Activated CD8-positive, alpha-beta T cell treated with anti-CD3 and anti-CD28 coated beads for 36 hours (primary cell): Measurements from ENCODE around the gene PRKACA. TPM values are rescaled to one million over a fixed set of nuclear protein-coding genes. Genes with fewer than 3 reads are reported as not detected.
"Not testable (repeated sequence)": the region's sequence is repeated elsewhere in the genome, so short reads cannot be mapped to it uniquely, and the experiment has no call there.

Source experiments
- ATAC-seq: fragments of 200-7000 bp; cut with Tn5 transposase; one replicate; pipeline ENCODE4 v1.10.0; 2021; ENCODE audit warnings: mild to moderate bottlenecking, moderate library complexity
- CTCF ChIA-PET: fragments of 350-600 bp; sonication (Branson Sonifier 250); formaldehyde crosslinking; loops from one replicate; lab custom pipeline; 2021; ENCODE audit warnings: antibody characterized with exemption; lab: Charles Lee
- POLR2A ChIA-PET: fragments of 350-600 bp; sonication (Branson Sonifier 250); formaldehyde crosslinking; loops from one replicate; lab custom pipeline; 2021; ENCODE audit warnings: antibody characterized with exemption; lab: Charles Lee
- DNase-seq: peaks from one replicate; pipeline ENCODE4 v3.0.0-alpha.2; 2020
- H3K27ac Mint-ChIP-seq: one replicate; pipeline ENCODE4 v1.8.0; 2021; ENCODE audit warnings: mild to moderate bottlenecking, mixed read lengths
- H3K27me3 Mint-ChIP-seq: one replicate; pipeline ENCODE4 v1.8.0; 2021; ENCODE audit warnings: mixed read lengths
- H3K36me3 Mint-ChIP-seq: one replicate; pipeline ENCODE4 v1.8.0; 2021; ENCODE audit warnings: low read depth, mixed read lengths
- H3K4me1 Mint-ChIP-seq: one replicate; pipeline ENCODE4 v1.8.0; 2021; ENCODE audit warnings: low read depth, mixed read lengths
- H3K4me3 Mint-ChIP-seq: one replicate; pipeline ENCODE4 v1.8.0; 2021; ENCODE audit warnings: mild to moderate bottlenecking, moderate library complexity, mixed read lengths
- H3K9me3 Mint-ChIP-seq: one replicate; pipeline ENCODE4 v1.8.0; 2021; ENCODE audit warnings: mixed read lengths
- intact Hi-C: fragments of 100-400 bp; cut with micrococcal nuclease; formaldehyde crosslinking; loops from one replicate; pipeline ENCODE4 v1.10.0; 2022
- total RNA-seq, 2 experiments: library from RNA; stranded (reverse); gene quantifications; one replicate each; pipeline ENCODE4 v1.2.3, GENCODE V29; 2021
- TF ChIP-seq, protein P1 (sequence below): fragments of 200-600 bp; IDR thresholded peaks from one replicate; pipeline ENCODE4 v1.8.0; 2022; ENCODE audit warnings: antibody characterized with exemption, mild to moderate bottlenecking

PRKACA gene
- total RNA-seq, 2 experiments from 2014 or later = 61.0 to 61.5 TPM

- TF ChIP-seq, protein P1, sequence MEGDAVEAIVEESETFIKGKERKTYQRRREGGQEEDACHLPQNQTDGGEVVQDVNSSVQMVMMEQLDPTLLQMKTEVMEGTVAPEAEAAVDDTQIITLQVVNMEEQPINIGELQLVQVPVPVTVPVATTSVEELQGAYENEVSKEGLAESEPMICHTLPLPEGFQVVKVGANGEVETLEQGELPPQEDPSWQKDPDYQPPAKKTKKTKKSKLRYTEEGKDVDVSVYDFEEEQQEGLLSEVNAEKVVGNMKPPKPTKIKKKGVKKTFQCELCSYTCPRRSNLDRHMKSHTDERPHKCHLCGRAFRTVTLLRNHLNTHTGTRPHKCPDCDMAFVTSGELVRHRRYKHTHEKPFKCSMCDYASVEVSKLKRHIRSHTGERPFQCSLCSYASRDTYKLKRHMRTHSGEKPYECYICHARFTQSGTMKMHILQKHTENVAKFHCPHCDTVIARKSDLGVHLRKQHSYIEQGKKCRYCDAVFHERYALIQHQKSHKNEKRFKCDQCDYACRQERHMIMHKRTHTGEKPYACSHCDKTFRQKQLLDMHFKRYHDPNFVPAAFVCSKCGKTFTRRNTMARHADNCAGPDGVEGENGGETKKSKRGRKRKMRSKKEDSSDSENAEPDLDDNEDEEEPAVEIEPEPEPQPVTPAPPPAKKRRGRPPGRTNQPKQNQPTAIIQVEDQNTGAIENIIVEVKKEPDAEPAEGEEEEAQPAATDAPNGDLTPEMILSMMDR = no peak
- DNase-seq (no peak), ATAC-seq (no peak)
- Mint-ChIP-seq H3K27ac (no peak overlapping the region), H3K4me1 (peaks cover 13% of the 10 kb centered on the region), H3K36me3 (peaks cover 60% of the 10 kb centered on the region), H3K9me3 (no peaks in the 10 kb centered on the region), H3K27me3 (no peaks in the 10 kb centered on the region), H3K4me3 (no peak overlapping the region)
- intact Hi-C loops = no loop called here
- ChIA-PET CTCF (interaction anchor here (0.9 to 6.6 kb wide), 5 partner anchors 9 to 171 kb away, joined by 3 to 69 read pairs (median 3); partner anchors contain the start of genes IL27RA and PALM3), POLR2A (no interaction called here)
These were observed 67.0 kb downstream of the PRKACA start for GRCh38 chr19:14050512-14050911.

DNA sequence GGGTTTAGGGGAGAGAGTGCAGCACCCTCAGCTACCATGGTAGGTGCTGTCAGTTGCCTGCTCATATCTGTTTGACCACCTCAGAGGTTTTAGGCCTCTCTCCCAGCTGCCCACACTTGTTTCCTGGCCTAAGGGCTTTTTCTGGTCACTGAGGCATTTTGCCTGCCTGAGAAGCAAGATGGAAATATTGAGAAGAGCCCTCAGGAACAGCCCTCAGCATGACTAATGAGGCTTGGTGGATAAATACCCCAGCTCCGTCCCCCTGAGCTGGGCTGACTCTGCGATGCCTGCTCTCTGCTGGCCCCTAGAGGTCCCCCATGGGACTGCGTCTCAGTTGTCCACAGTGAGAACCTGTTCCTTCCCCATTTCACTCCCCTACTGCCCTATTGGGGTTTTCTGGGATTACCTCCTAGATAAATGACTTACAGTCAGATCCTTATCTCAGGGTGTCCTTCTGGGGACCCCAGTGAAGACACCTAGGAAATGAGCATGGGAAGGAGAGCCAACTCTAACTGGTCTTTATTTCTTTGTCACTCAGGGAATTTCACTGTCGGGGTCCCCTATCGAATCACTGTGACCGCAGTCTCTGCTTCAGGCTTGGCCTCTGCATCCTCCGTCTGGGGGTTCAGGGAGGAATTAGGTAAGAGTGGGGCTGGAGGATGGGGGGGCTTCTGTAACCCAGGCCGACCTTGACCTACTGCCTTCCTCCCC, 69.0 kb downstream of the PRKACA start:
- H3K27me3 Mint-ChIP-seq = no peaks in the 10 kb centered on the region
- intact Hi-C loops = no loop called here
- TF ChIP-seq, protein P1 = peak; percentile 96
- ATAC-seq (peak; percentile 97), DNase-seq (peak; percentile 85)
- H3K36me3 Mint-ChIP-seq = peaks cover 60% of the 10 kb centered on the region
- POLR2A ChIA-PET = interaction anchor here (0.9 kb wide), 1 partner anchor 22 kb away, joined by 3 read pairs; no protein-coding TSS in a partner anchor
- CTCF ChIA-PET = interaction anchor here (0.6 to 6.6 kb wide), 31 partner anchors 11 to 220 kb away, joined by 3 to 69 read pairs (median 4); partner anchors contain the start of genes IL27RA, MISP3 and PALM3
- no peak overlapping the region for H3K4me3 Mint-ChIP-seq
- peaks cover 13% of the 10 kb centered on the region for H3K4me1 Mint-ChIP-seq
- no peaks in the 10 kb centered on the region for H3K9me3 Mint-ChIP-seq
- H3K27ac Mint-ChIP-seq = no peak overlapping the region

- H3K9me3 Mint-ChIP-seq, ATAC-seq, POLR2A ChIA-PET, H3K4me3 Mint-ChIP-seq, intact Hi-C loops, H3K27me3 Mint-ChIP-seq, H3K27ac Mint-ChIP-seq, DNase-seq: not testable (repeated sequence)
- peaks cover 14% of the 10 kb centered on the region for H3K4me1 Mint-ChIP-seq
- CTCF ChIA-PET = interaction anchor here (0.6 to 6.6 kb wide), 29 partner anchors 11 to 219 kb away, joined by 3 to 69 read pairs (median 4); partner anchors contain the start of genes IL27RA, MISP3 and PALM3
- peaks cover 60% of the 10 kb centered on the region for H3K36me3 Mint-ChIP-seq
These were observed 69.7 kb downstream of the PRKACA start for GRCh38 chr19:14047866-14048265.

GRCh38 chr19:14042659-14043608, 74.6 kb downstream of the PRKACA start:
- ATAC-seq (peak; percentile 62), DNase-seq (peak; percentile 55)
- H3K4me3 Mint-ChIP-seq, H3K27me3 Mint-ChIP-seq, H3K9me3 Mint-ChIP-seq, intact Hi-C loops: not testable (repeated sequence)
- peaks cover 15% of the 10 kb centered on the region for H3K4me1 Mint-ChIP-seq
- H3K36me3 Mint-ChIP-seq = peaks cover 48% of the 10 kb centered on the region
- peak overlapping the region; percentile 70 for H3K27ac Mint-ChIP-seq
- TF ChIP-seq, protein P1 = peak; percentile 58
- ChIA-PET POLR2A (interaction anchor here (1.2 kb wide), 1 partner anchor 11 kb away, joined by 5 read pairs; the partner anchor contains the start of gene IL27RA), CTCF (interaction anchor here (0.8 to 2.1 kb wide), 14 partner anchors 9 to 161 kb away, joined by 3 to 12 read pairs (median 4); partner anchors contain the start of genes IL27RA, MISP3 and RLN3)

Other genes with a start within 250 kb of the PRKACA start
- gene NANOS3, start 240.6 kb downstream of the PRKACA start, total RNA-seq = 1 to 10 TPM in 1 of 2 experiments, under 1 TPM in 1; 0.56 to 1.3 TPM
- 1 to 10 TPM; 3.6 to 5.2 TPM for gene BRME1, start 211.6 kb downstream of the PRKACA start, total RNA-seq
- 10 to 100 TPM; 22.4 to 23.8 TPM for gene CC2D1A, start 211.6 kb downstream of the PRKACA start, total RNA-seq
- gene PODNL1, start 179.3 kb downstream of the PRKACA start, total RNA-seq = not detected
- gene DCAF15, start 165.3 kb downstream of the PRKACA start, total RNA-seq = 10 to 100 TPM; 51.3 to 51.9 TPM
- 10 to 100 TPM; 13.3 to 14.1 TPM for gene RFX1, start 111.4 kb downstream of the PRKACA start, total RNA-seq
- gene RLN3, start 89.6 kb downstream of the PRKACA start, total RNA-seq = not detected
- 10 to 100 TPM; 46.5 to 48.2 TPM for gene IL27RA, start 86.0 kb downstream of the PRKACA start, total RNA-seq
- gene PALM3, start 55.7 kb downstream of the PRKACA start, total RNA-seq = not detected
- 1 to 10 TPM; 1.4 to 1.5 TPM for gene MISP3, start 45.0 kb downstream of the PRKACA start, total RNA-seq
- gene C19orf67, start 32.0 kb downstream of the PRKACA start, total RNA-seq = not detected
- gene SAMD1, start 27.0 kb downstream of the PRKACA start, total RNA-seq = 10 to 100 TPM; 62.1 to 66.9 TPM
- gene ASF1B, start 18.8 kb upstream of the PRKACA start, total RNA-seq = 10 to 100 TPM; 53.5 to 55.3 TPM
- gene ADGRL1, start 88.4 kb upstream of the PRKACA start, total RNA-seq = 10 to 100 TPM; 11.8 to 14.5 TPM